Gastrocnemius medialis (tissue), 4 donors: Measurements from ENCODE around the gene DDX1. TPM values are rescaled to one million over a fixed set of nuclear protein-coding genes. Genes with fewer than 3 reads are reported as not detected.

ENCODE experiments used
- ATAC-seq, 2 donors: fragments of 150-250 bp; one replicate each; pipeline ENCODE4 v1.9.1; 2016
- DNase-seq, 2 donors: peaks; one replicate each; pipeline ENCODE4 v3.0.0-alpha.2; 2019
- H3K27ac ChIP-seq, 4 donors: fragments of 200-600 bp; sonication (generic); 1 replicate in 1 of 4; 2 replicates in 3 of 4; pipeline ENCODE4 v1.5.1; 2016 to 2018; ENCODE audit warnings: mild to moderate bottlenecking in 2 of 4, moderate library complexity in 1 of 4
- H3K27me3 ChIP-seq, 3 donors: fragments of 200-600 bp; sonication (generic) in 2 of 3; 1 replicate in 1 of 3; 2 replicates in 2 of 3; pipeline versions ENCODE4 v1.5.1 to v1.6.0; 2016 to 2019; ENCODE audit warnings: mild to moderate bottlenecking in 1 of 3, moderate library complexity in 1 of 3
- H3K36me3 ChIP-seq, 2 donors: fragments of 200-600 bp; sonication (generic) in 1 of 2; one replicate each; pipeline ENCODE4 v1.5.1; 2017 to 2018
- H3K4me1 ChIP-seq, 2 donors: fragments of 200-600 bp; sonication (generic) in 1 of 2; one replicate each; pipeline ENCODE4 v1.5.1; 2016 to 2017; ENCODE audit warnings: mild to moderate bottlenecking in 2 of 2
- H3K4me3 ChIP-seq, 4 donors: fragments of 200-600 bp; sonication (generic) in 3 of 4; 1 replicate in 1 of 4; 2 replicates in 3 of 4; pipeline ENCODE4 v1.5.1; 2016 to 2019; ENCODE audit warnings: mild to moderate bottlenecking in 2 of 4
- H3K9me3 ChIP-seq, 3 donors: fragments of 200-600 bp; sonication (generic) in 2 of 3; 1 replicate in 1 of 3; 2 replicates in 2 of 3; pipeline ENCODE4 v1.5.1; 2016 to 2019
- POLR2A ChIP-seq, 2 donors: fragments of 450-650 bp; IDR thresholded peaks; one replicate each; pipeline ENCODE4 v1.6.1; 2017; ENCODE audit warnings: antibody characterized with exemption in 2 of 2, mild to moderate bottlenecking in 2 of 2, moderate library complexity in 2 of 2
- in situ Hi-C, 4 donors: fragments of 200-750 bp; cut with MboI; loops; one replicate each; pipeline versions ENCODE4 v1.15.0 to v1.8.0; 2017; ENCODE audit warnings: low sequenced_read_pairs in 4 of 4
- intact Hi-C: fragments of 100-400 bp; cut with DNase I; formaldehyde crosslinking; loops from one replicate; pipeline ENCODE4 v1.15.1; 2023; ENCODE audit warnings: low total_unique reads
- total RNA-seq, 4 donors: library from RNA; depleted of rRNA; stranded (reverse); fragments of >200 nt; gene quantifications; one replicate each; pipeline versions ENCODE4 v1.1.0 to v1.2.3, GENCODE V29; 2016
- TF ChIP-seq, protein P1 (sequence below), 5 experiments: fragments of 450-650 bp in 3 of 5; fragments of 200-600 bp in 2 of 5; sonication (generic) in 2 of 5; IDR thresholded peaks in 4 of 5; conservative IDR thresholded peaks in 1 of 5; 1 replicate in 4 of 5; 2 replicates in 1 of 5; pipeline ENCODE4 v1.5.1; 2016 to 2019; ENCODE audit warnings: antibody characterized with exemption in 5 of 5, mild to moderate bottlenecking in 3 of 5, moderate library complexity in 3 of 5

The DDX1 gene
- total RNA-seq, 4 donors from 2014 or later, result 72.8 to 108 (median 88.6) TPM

DNA sequence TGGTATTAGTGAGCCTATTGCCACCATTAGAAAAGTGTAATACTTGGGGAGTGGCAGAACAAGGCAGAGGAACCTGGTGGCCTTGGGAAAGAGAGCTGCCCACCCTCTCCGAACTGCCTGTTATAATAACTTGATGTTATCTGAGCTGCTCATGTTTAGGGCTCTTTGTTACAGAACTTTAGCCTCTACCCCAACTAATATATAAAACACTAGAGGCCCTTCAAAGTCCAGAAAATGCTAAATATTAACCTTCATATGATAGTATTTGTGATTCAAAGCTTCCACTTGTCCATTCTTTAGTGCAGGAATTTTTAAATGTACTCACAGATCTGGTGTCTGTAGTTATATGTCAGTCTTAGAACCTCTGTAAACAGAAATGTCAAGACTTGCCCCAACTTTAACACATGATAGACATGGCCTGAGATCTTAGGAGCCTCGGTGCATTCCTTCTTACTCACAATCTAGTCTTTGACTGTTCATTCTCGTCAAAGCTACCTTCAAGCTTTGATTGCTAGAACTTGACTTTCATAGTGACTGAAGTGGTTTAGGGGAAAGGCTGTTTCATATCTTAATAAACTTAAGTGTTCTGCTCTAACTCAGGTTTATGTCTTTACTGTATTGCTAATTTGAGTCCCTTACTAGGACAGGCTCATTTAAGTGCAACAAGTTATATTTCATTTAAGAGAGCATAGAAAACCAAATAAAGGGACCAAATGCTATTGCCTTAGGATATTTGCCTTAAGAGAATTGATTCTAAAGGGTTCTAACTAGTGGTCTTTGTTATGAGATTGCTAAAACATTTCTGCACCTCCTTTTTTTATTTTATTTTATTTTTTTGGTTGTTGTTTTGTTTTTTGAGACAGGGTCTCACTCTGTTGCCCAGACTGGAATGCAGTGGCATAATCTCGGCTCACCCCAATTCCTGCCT is 41.6 kb downstream of the DDX1 start:
- no peak for DNase-seq
- intact Hi-C loops, result loop anchor here (10.0 kb wide), 1 partner anchor 311 kb away; the partner anchor contains the start of gene MYCN
- no peaks in the 10 kb centered on the region for H3K9me3 ChIP-seq
- no peak for ATAC-seq
- no peaks in the 10 kb centered on the region for H3K27me3 ChIP-seq
- H3K4me1 ChIP-seq, result peaks cover 7 to 21% of the 10 kb centered on the region in 2 donors
- H3K27ac ChIP-seq, result no peak overlapping the region
- no peak overlapping the region for H3K4me3 ChIP-seq
- in situ Hi-C loops, result loop anchor here (10.0 to 25.0 kb wide), 8 partner anchors 304 to 1129 kb away; partner anchors contain the start of gene MYCN (in 1 of the 4)
- no peak for TF ChIP-seq POLR2A (IDR thresholded peaks at IDR 0.05)
- TF ChIP-seq, protein P1, sequence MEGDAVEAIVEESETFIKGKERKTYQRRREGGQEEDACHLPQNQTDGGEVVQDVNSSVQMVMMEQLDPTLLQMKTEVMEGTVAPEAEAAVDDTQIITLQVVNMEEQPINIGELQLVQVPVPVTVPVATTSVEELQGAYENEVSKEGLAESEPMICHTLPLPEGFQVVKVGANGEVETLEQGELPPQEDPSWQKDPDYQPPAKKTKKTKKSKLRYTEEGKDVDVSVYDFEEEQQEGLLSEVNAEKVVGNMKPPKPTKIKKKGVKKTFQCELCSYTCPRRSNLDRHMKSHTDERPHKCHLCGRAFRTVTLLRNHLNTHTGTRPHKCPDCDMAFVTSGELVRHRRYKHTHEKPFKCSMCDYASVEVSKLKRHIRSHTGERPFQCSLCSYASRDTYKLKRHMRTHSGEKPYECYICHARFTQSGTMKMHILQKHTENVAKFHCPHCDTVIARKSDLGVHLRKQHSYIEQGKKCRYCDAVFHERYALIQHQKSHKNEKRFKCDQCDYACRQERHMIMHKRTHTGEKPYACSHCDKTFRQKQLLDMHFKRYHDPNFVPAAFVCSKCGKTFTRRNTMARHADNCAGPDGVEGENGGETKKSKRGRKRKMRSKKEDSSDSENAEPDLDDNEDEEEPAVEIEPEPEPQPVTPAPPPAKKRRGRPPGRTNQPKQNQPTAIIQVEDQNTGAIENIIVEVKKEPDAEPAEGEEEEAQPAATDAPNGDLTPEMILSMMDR (IDR thresholded peaks at IDR 0.05 in 4 of 5, conservative IDR thresholded peaks at IDR 0.05 in 1 of 5), result no peak
- peaks cover 0 to 61% of the 10 kb centered on the region in 2 donors for H3K36me3 ChIP-seq

DNA sequence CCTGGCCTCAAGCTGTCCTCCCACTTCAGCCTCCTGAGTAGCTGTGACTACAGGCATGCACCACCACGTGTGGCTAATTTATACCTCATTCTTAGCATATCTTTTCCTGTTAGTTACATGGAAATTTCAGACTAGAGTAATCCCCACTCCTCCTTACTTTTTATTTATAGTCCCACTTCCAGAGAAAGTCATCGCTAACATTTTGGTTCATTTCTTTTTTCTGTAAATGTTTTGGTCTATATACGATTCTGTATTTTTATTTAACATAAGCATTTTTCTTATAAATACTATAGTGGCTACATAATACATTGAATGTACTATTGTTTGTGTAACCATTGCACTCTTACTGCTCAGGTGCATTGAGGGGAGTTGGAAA is 42.3 kb downstream of the DDX1 start:
- ATAC-seq, result no peak
- Histone ChIP-seq H3K27me3 (no peaks in the 10 kb centered on the region), H3K9me3 (no peaks in the 10 kb centered on the region), H3K4me3 (no peak overlapping the region), H3K27ac (no peak overlapping the region), H3K4me1 (peaks cover 7 to 21% of the 10 kb centered on the region in 2 donors), H3K36me3 (peaks cover 0 to 56% of the 10 kb centered on the region in 2 donors)
- intact Hi-C loops, result loop anchor here (10.0 kb wide), 1 partner anchor 311 kb away; the partner anchor contains the start of gene MYCN
- DNase-seq, result no peak
- TF ChIP-seq, protein P1 (IDR thresholded peaks at IDR 0.05 in 4 of 5, conservative IDR thresholded peaks at IDR 0.05 in 1 of 5), result no peak
- no peak for TF ChIP-seq POLR2A (IDR thresholded peaks at IDR 0.05)
- in situ Hi-C loops, result loop anchor here (10.0 to 25.0 kb wide), 8 partner anchors 303 to 1128 kb away; partner anchors contain the start of gene MYCN (in 1 of the 4)

DNA sequence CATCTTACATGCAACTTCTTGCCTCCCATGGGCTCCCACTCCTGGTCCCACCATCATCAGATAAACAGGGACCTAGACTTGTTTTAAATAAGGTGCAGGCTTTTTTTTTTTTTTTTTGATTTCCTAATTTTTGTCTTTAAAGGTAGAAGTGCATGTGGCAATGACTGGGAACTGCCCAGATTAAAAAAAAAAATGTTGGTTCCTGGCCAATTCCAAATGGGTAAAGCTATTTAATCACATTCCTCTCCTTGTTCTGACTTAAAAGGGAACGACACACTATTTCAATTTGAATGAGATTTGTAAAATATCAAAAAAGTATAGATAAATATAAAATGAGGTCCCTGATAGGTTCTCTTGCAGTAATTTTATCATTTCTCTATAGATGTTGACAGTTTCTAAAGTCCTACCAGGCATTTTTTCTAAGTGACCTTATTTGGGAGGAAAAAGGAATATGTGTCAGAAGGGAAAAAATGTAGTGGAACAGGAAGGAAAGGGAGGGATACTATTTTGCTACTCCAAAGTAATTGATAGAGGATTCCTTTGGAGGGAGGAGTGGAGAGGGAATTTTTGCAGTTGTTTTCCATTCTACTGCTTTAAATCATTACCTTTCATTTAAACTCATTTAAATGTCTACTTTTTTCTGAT is 43.3 kb downstream of the DDX1 start:
- no peak overlapping the region for H3K4me3 ChIP-seq
- TF ChIP-seq POLR2A (IDR thresholded peaks at IDR 0.05), result no peak
- TF ChIP-seq, protein P1 (IDR thresholded peaks at IDR 0.05 in 4 of 5, conservative IDR thresholded peaks at IDR 0.05 in 1 of 5), result no peak
- DNase-seq (no peak), ATAC-seq (no peak)
- H3K9me3 ChIP-seq, result no peaks in the 10 kb centered on the region
- no peak overlapping the region for H3K27ac ChIP-seq
- no peaks in the 10 kb centered on the region for H3K27me3 ChIP-seq
- in situ Hi-C loops (loop anchor here (10.0 to 25.0 kb wide), 8 partner anchors 302 to 1127 kb away; partner anchors contain the start of gene MYCN (in 1 of the 4)), intact Hi-C loops (loop anchor here (5.0 to 10.0 kb wide), 2 partner anchors 310 to 1122 kb away; partner anchors contain the start of gene MYCN)
- peaks cover 0 to 48% of the 10 kb centered on the region in 2 donors for H3K36me3 ChIP-seq
- peaks cover 8 to 23% of the 10 kb centered on the region in 2 donors for H3K4me1 ChIP-seq

DNA sequence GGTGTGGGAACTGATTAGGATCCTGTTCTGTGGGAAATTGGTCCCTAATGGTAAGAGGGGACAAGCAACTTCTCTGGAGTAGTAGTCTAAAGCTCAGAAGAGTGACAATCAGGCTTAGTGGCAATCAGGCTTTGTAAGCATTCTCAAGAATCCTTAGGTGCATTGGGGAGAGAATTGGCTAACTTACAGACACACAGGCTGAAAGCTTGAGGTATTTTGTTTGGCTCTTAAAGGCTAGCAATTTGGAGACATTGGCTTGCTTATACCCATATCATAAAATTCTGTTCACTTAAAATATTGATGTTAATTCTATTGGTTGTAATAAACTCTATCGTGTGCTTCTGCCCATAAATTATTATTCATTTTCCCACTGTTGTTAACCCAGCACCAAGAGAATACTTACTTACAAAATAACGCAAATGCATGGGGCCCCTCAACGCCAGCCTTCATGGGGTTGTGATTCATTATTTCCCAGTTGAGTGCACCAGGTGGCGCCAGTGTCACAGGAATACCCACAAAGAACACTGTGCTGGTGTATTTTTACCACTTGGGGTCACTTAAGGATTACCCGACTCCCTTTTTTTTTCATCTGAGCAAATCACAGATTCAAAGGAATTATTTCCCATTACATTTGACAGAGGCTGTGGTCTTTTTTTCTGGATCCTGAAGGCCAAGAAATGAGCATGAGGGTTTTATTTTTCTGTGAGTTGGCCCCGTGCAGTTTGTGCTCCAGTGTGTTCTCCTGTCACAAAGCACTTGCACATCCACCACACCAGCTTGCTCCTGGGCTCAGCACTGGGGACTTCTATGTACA is 45.5 kb downstream of the DDX1 start:
- no peak for TF ChIP-seq POLR2A (IDR thresholded peaks at IDR 0.05)
- TF ChIP-seq, protein P1 (IDR thresholded peaks at IDR 0.05 in 4 of 5, conservative IDR thresholded peaks at IDR 0.05 in 1 of 5), result peak; percentile 76 to 83 (median 78)
- in situ Hi-C loops, result loop anchor here (10.0 to 25.0 kb wide), 8 partner anchors 300 to 1125 kb away; partner anchors contain the start of gene MYCN (in 1 of the 4)
- intact Hi-C loops, result loop anchor here (1.0 to 10.0 kb wide), 5 partner anchors 308 to 1120 kb away; partner anchors contain the start of gene MYCN
- Histone ChIP-seq H3K4me3 (no peak overlapping the region), H3K36me3 (peaks cover 0 to 31% of the 10 kb centered on the region in 2 donors), H3K27me3 (no peaks in the 10 kb centered on the region), H3K27ac (peak overlapping the region in 1 of 4 donors; percentile 10), H3K4me1 (peaks cover 7 to 20% of the 10 kb centered on the region in 2 donors), H3K9me3 (no peaks in the 10 kb centered on the region)
- DNase-seq (peak; percentile 28 to 39), ATAC-seq (peak; percentile 89 to 90)
